HEK293T (cell line): Measurements from ENCODE around the gene LSS.

Experiments used
- FOXA1 ChIP-seq: fragments of 450-650 bp; IDR thresholded peaks from 2 replicates; pipeline ENCODE4 v1.6.1; 2016; ENCODE audit warnings: mild to moderate bottlenecking
- LEF1 ChIP-seq: fragments of 450-650 bp; IDR thresholded peaks from 2 replicates; pipeline ENCODE4 v1.6.1; 2017; ENCODE audit warnings: mild to moderate bottlenecking, borderline replicate concordance
- PKNOX1 ChIP-seq: fragments of 450-650 bp; IDR thresholded peaks from 2 replicates; pipeline ENCODE4 v1.6.1; 2016
- SP1 ChIP-seq: fragments of 450-650 bp; IDR thresholded peaks from 2 replicates; pipeline ENCODE4 v1.6.1; 2017
- TARDBP ChIP-seq: fragments of 450-650 bp; IDR thresholded peaks from 2 replicates; pipeline ENCODE4 v1.6.1; 2016

- TF ChIP-seq FOXA1 (no peak), LEF1 (no peak), PKNOX1 (no peak), SP1 (no peak), TARDBP (no peak)
These were observed 23.4 kb downstream of the LSS start for GRCh38 chr21:46205166-46205565.
